Trophoblast cell (in vitro differentiated cells and primary cell): ENCODE measurements around the gene CCDC192.
A peak's percentile ranks its signal among the peaks of the same experiment; 100 is the strongest.

Experiments used
- DNase-seq, 2 donors: peaks; one replicate each; pipeline ENCODE4 v3.0.0-alpha.2; 2016
- H2AFZ ChIP-seq: 2 replicates; pipeline ENCODE4 v1.6.1; 2013; ENCODE audit warnings: low read length, moderate library complexity, mild to moderate bottlenecking; ENCODE audit not compliant: insufficient read depth, poor library complexity
- H2AK5ac ChIP-seq: 2 replicates; pipeline ENCODE4 v1.6.1; 2013; ENCODE audit warnings: mild to moderate bottlenecking, low read length
- H2BK120ac ChIP-seq: 2 replicates; pipeline ENCODE4 v1.6.1; 2013; ENCODE audit warnings: low read length, mild to moderate bottlenecking, moderate library complexity; ENCODE audit not compliant: insufficient read depth, poor library complexity
- H2BK12ac ChIP-seq: 2 replicates; pipeline ENCODE4 v1.6.1; 2013; ENCODE audit warnings: mild to moderate bottlenecking, low read length, moderate library complexity
- H2BK5ac ChIP-seq: 2 replicates; pipeline ENCODE4 v1.6.1; 2013; ENCODE audit warnings: low read length, low read depth, moderate library complexity, mild to moderate bottlenecking; ENCODE audit not compliant: poor library complexity
- H3K14ac ChIP-seq: 2 replicates; pipeline ENCODE4 v1.6.1; 2013; ENCODE audit warnings: mild to moderate bottlenecking, low read length
- H3K18ac ChIP-seq: 2 replicates; pipeline ENCODE4 v1.6.1; 2013; ENCODE audit warnings: mild to moderate bottlenecking, low read length
- H3K23ac ChIP-seq: 2 replicates; pipeline ENCODE4 v1.6.1; 2013; ENCODE audit warnings: low read length
- H3K27ac ChIP-seq: 2 replicates; pipeline ENCODE4 v1.5.1; 2013; ENCODE audit warnings: low read depth, mild to moderate bottlenecking, inconsistent platforms, low read length, moderate library complexity
- H3K27me3 ChIP-seq: 2 replicates; pipeline ENCODE4 v1.6.1; 2013; ENCODE audit warnings: inconsistent platforms, mild to moderate bottlenecking, low read length, moderate library complexity; ENCODE audit not compliant: insufficient read depth
- H3K36me3 ChIP-seq, 2 experiments: 1 replicate in 1 of 2; 2 replicates in 1 of 2; pipeline ENCODE4 v1.6.1; 2013; ENCODE audit warnings: low read length in 2 of 2, mild to moderate bottlenecking in 2 of 2, moderate library complexity in 1 of 2; ENCODE audit not compliant: insufficient read depth in 2 of 2, control insufficient read depth in 1 of 2
- H3K4ac ChIP-seq: 2 replicates; pipeline ENCODE4 v1.6.1; 2013; ENCODE audit warnings: low read depth, mild to moderate bottlenecking, low read length, moderate library complexity
- H3K4me1 ChIP-seq, 2 experiments: 1 replicate in 1 of 2; 2 replicates in 1 of 2; pipeline ENCODE4 v1.6.1; 2013; ENCODE audit warnings: low read length in 2 of 2, mild to moderate bottlenecking in 2 of 2, moderate library complexity in 1 of 2; ENCODE audit not compliant: insufficient read depth in 2 of 2, control insufficient read depth in 1 of 2
- H3K4me2 ChIP-seq: 2 replicates; pipeline ENCODE4 v1.6.1; 2013; ENCODE audit warnings: inconsistent platforms, mild to moderate bottlenecking, low read length, moderate library complexity
- H3K4me3 ChIP-seq: 2 replicates; pipeline ENCODE4 v1.5.1; 2013; ENCODE audit warnings: mild to moderate bottlenecking, low read depth, low read length, inconsistent platforms
- H3K79me1 ChIP-seq: one replicate; pipeline ENCODE4 v1.6.1; 2013; ENCODE audit warnings: low read length
- H3K79me2 ChIP-seq: 2 replicates; pipeline ENCODE4 v1.6.1; 2013; ENCODE audit warnings: low read length, mild to moderate bottlenecking; ENCODE audit not compliant: control insufficient read depth, insufficient read depth, poor library complexity
- H3K9ac ChIP-seq: 2 replicates; pipeline ENCODE4 v1.6.1; 2013; ENCODE audit warnings: mild to moderate bottlenecking, low read length
- H3K9me3 ChIP-seq: 2 replicates; pipeline ENCODE4 v1.6.1; 2013; ENCODE audit warnings: low read depth, mild to moderate bottlenecking, control low read depth, inconsistent platforms, low read length; ENCODE audit not compliant: insufficient read depth
- H4K12ac ChIP-seq: 2 replicates; pipeline ENCODE4 v1.6.1; 2013; ENCODE audit warnings: low read depth, mild to moderate bottlenecking, low read length, moderate library complexity
- H4K8ac ChIP-seq: 2 replicates; pipeline ENCODE4 v1.6.1; 2013; ENCODE audit warnings: low read depth, mild to moderate bottlenecking, low read length, moderate library complexity
- H4K91ac ChIP-seq: one replicate; pipeline ENCODE4 v1.6.1; 2013; ENCODE audit warnings: low read depth, mild to moderate bottlenecking, low read length, moderate library complexity
- WGBS: extraction: QIAGEN DNeasy Blood & Tissue Kit; methylation state at CpG from one replicate; pipeline ENCODE4 v1.1.7; 2013; ENCODE audit warnings: missing lambda C conversion rate; ENCODE audit not compliant: insufficient read length, insufficient coverage; ENCODE audit errors: extremely low coverage; 5-methylcytosine and 5-hydroxymethylcytosine counted together

Gene CCDC192

GRCh38 chr5:127947941-127948340, 244.8 kb downstream of the CCDC192 start:
- H2BK120ac ChIP-seq = no peak overlapping the region
- H3K4me1 ChIP-seq = no peaks in the 10 kb centered on the region
- H3K14ac ChIP-seq = no peak overlapping the region
- H4K12ac ChIP-seq = no peak overlapping the region
- H3K36me3 ChIP-seq = no peaks in the 10 kb centered on the region
- WGBS = no CpG with 5 or more reads among the region's 1 CpG
- H2AFZ ChIP-seq = no peak overlapping the region
- no peak overlapping the region for H3K9ac ChIP-seq
- H2BK12ac ChIP-seq = no peak overlapping the region
- no peak overlapping the region for H3K23ac ChIP-seq
- no peaks in the 10 kb centered on the region for H3K27me3 ChIP-seq
- no peak overlapping the region for H4K8ac ChIP-seq
- DNase-seq = no peak
- H2AK5ac ChIP-seq = no peak overlapping the region
- no peaks in the 10 kb centered on the region for H3K79me1 ChIP-seq
- no peaks in the 10 kb centered on the region for H3K79me2 ChIP-seq
- H3K4me3 ChIP-seq = no peak overlapping the region
- H3K4ac ChIP-seq = no peak overlapping the region
- no peaks in the 10 kb centered on the region for H3K9me3 ChIP-seq
- no peak overlapping the region for H3K18ac ChIP-seq
- H4K91ac ChIP-seq = no peak overlapping the region
- H3K27ac ChIP-seq = no peak overlapping the region
- H3K4me2 ChIP-seq = no peak overlapping the region
- H2BK5ac ChIP-seq = no peak overlapping the region

GRCh38 chr5:127950707-127951391, 247.7 kb downstream of the CCDC192 start:
- Histone ChIP-seq H3K4me3 (no peak overlapping the region), H4K8ac (no peak overlapping the region), H3K23ac (no peak overlapping the region), H3K4ac (no peak overlapping the region), H3K9me3 (no peaks in the 10 kb centered on the region), H3K4me2 (no peak overlapping the region), H3K18ac (no peak overlapping the region), H3K9ac (no peak overlapping the region), H3K79me1 (no peaks in the 10 kb centered on the region), H4K91ac (no peak overlapping the region), H3K14ac (no peak overlapping the region), H2AFZ (no peak overlapping the region), H4K12ac (no peak overlapping the region), H2BK120ac (no peak overlapping the region), H3K79me2 (no peaks in the 10 kb centered on the region), H3K27me3 (no peaks in the 10 kb centered on the region), H2AK5ac (no peak overlapping the region), H3K4me1 (no peaks in the 10 kb centered on the region), H2BK5ac (no peak overlapping the region), H3K27ac (no peak overlapping the region), H3K36me3 (no peaks in the 10 kb centered on the region), H2BK12ac (no peak overlapping the region)
- no CpG with 5 or more reads among the region's 6 CpGs for WGBS
- DNase-seq = peak in 1 of 2 donors; percentile 29

- H2BK120ac ChIP-seq = no peak overlapping the region
- no peak overlapping the region for H4K91ac ChIP-seq
- H2BK12ac ChIP-seq = no peak overlapping the region
- H3K14ac ChIP-seq = no peak overlapping the region
- H4K12ac ChIP-seq = no peak overlapping the region
- H3K4ac ChIP-seq = no peak overlapping the region
- H3K18ac ChIP-seq = no peak overlapping the region
- no peaks in the 10 kb centered on the region for H3K36me3 ChIP-seq
- H3K4me1 ChIP-seq = no peaks in the 10 kb centered on the region
- no peak overlapping the region for H4K8ac ChIP-seq
- H3K27ac ChIP-seq = no peak overlapping the region
- DNase-seq = no peak
- WGBS = no CpG with 5 or more reads among the region's 4 CpGs
- no peak overlapping the region for H3K23ac ChIP-seq
- H3K9ac ChIP-seq = no peak overlapping the region
- no peak overlapping the region for H2AFZ ChIP-seq
- no peaks in the 10 kb centered on the region for H3K79me2 ChIP-seq
- H3K27me3 ChIP-seq = no peaks in the 10 kb centered on the region
- no peak overlapping the region for H3K4me2 ChIP-seq
- H2BK5ac ChIP-seq = no peak overlapping the region
- H3K79me1 ChIP-seq = no peaks in the 10 kb centered on the region
- H3K4me3 ChIP-seq = no peak overlapping the region
- H2AK5ac ChIP-seq = no peak overlapping the region
- H3K9me3 ChIP-seq = no peaks in the 10 kb centered on the region
These were observed 248.6 kb downstream of the CCDC192 start for GRCh38 chr5:127951791-127952190.

- Histone ChIP-seq H3K4me2 (no peak overlapping the region), H3K4ac (no peak overlapping the region), H4K91ac (no peak overlapping the region), H3K23ac (no peak overlapping the region), H3K9ac (no peak overlapping the region), H4K8ac (no peak overlapping the region), H2BK12ac (no peak overlapping the region), H3K14ac (no peak overlapping the region), H3K9me3 (no peaks in the 10 kb centered on the region), H2BK120ac (no peak overlapping the region), H3K79me1 (no peaks in the 10 kb centered on the region), H2AFZ (no peak overlapping the region), H3K4me1 (no peaks in the 10 kb centered on the region), H3K79me2 (no peaks in the 10 kb centered on the region), H3K4me3 (no peak overlapping the region), H3K27me3 (no peaks in the 10 kb centered on the region), H3K36me3 (no peaks in the 10 kb centered on the region), H3K18ac (no peak overlapping the region), H3K27ac (no peak overlapping the region), H4K12ac (no peak overlapping the region), H2AK5ac (no peak overlapping the region), H2BK5ac (no peak overlapping the region)
- WGBS = no CpG with 5 or more reads among the region's 2 CpGs
- peak; percentile 71 to 74 for DNase-seq
These were observed 254.0 kb downstream of the CCDC192 start for GRCh38 chr5:127957183-127957582.
